Stimulated activated CD4-positive, alpha-beta T cell treated with anti-CD3 and anti-CD28 coated beads, Interleukin-4, amount 100 ng/mL, for 24 hours (primary cell): Measurements from ENCODE around the gene PLCB4.
"Not testable (repeated sequence)": the region's sequence is repeated elsewhere in the genome, so short reads cannot be mapped to it uniquely, and the experiment has no call there.

Source experiments
- DNase-seq: peaks from one replicate; pipeline ENCODE4 v3.0.0-alpha.2; 2020

PLCB4 gene

GRCh38 chr20:9068841-9069663, at the start of gene PLCB4:
PLCB4 (plus strand) TSS chr20:9069087; CDS start chr20:9307815, 238,728 bp downstream.
- DNase-seq: no peak

GRCh38 chr20:9019833-9020232, 49.1 kb upstream of the PLCB4 start:
- DNase-seq: no peak

GRCh38 chr20:9021216-9021615, 47.7 kb upstream of the PLCB4 start:
- no peak for DNase-seq

GRCh38 chr20:9021699-9022098, 47.2 kb upstream of the PLCB4 start:
- DNase-seq: no peak

GRCh38 chr20:9022376-9022775, 46.5 kb upstream of the PLCB4 start:
- DNase-seq: no peak

- DNase-seq: no peak
These were observed 44.3 kb upstream of the PLCB4 start for GRCh38 chr20:9024606-9025005.

DNA sequence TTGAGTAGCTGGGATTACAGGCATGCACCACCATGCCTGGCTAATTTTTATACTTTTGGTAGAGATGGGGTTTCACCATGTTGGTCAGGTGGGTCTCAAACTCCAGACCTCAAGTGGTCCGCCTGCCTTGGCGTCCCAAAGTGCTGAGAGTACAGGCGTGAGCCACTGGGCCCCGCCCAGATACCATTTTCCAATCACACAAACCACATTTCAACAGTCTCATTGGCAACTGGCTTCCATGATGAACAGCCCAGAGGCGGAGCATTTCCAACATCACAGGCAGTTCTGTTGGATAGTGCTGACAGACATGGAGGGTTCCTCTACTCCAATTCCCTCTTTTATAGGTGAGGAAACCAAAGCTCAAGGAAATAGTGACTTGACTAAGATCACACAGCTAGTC, 43.9 kb upstream of the PLCB4 start:
- no peak for DNase-seq

DNA sequence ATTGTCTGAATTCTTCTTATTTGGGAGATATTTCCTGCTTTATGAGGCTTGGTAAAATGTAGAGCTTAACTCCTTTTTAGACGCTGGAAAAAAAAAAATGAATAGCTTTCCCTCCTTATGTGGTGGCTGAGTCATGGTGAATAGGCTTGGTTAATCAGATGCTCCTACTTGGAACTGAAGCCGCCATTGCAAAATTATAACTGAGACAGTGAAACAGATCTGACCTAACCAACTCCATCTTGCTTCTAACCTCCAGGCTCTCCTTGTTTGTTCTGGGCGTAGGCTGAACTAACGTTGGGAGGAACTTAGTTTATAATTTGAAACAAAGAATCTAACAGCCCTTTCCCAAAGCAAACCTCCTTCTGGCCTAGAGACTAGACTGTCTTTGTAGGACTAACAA, 43.2 kb upstream of the PLCB4 start:
- DNase-seq: no peak

DNA sequence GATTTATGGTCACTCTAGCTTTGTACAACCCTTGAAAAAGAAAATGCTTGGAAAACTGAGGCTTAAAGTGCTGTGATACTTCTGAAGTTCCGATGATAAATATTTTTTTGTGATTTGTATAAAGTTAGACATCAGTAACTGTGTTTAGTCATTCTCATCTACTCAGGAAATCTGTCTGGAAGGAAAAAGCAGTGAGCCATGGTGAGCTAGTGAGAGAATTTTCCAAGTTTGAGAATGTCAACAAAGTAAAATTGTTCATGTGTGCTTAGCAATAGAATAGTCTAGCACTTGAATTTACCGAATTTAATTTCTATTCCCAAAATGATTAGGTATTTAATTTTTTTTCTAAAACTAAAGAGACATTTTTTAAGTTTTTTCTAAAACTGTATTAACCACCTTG, 41.3 kb upstream of the PLCB4 start:
- no peak for DNase-seq

DNA sequence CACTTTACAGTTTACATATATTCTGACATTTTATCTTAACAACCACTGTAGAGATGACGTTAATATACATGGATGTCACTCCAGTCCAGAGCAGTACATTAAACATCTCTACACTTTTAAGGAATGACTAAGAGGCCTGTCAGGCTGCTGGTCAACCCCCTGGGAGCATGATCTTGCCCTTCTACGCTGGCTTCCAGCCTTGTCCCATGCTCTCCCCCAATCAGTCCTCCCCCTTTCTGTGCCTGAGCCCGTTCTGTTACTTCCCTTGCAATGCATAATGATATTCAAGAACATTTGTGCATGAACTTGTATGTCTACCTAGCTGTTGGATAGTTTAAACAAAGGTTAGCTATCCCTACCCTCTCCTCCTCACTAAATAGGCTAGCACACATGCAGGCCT, 40.5 kb upstream of the PLCB4 start:
- DNase-seq: no peak

- DNase-seq: no peak
These were observed 36.9 kb upstream of the PLCB4 start for GRCh38 chr20:9031991-9032390.

DNA sequence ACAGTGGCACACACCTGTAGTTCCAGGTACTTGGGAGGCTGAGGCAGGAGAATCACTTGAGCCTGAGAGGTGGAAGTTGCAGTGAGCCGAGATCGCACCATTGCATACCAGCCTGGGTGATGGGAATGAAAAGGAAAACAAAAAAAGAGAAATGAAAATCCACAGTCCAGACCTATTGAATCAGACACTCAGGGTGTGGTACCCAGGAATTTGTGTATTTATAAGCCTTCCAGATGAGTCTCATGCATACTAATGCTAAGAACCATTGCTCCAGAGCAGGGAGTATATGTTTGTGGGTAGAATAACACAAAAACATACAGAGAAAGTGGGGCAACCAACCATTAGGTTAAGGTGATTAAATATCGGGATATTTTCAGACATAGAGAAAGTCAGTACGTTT, 36.1 kb upstream of the PLCB4 start:
- no peak for DNase-seq

DNA sequence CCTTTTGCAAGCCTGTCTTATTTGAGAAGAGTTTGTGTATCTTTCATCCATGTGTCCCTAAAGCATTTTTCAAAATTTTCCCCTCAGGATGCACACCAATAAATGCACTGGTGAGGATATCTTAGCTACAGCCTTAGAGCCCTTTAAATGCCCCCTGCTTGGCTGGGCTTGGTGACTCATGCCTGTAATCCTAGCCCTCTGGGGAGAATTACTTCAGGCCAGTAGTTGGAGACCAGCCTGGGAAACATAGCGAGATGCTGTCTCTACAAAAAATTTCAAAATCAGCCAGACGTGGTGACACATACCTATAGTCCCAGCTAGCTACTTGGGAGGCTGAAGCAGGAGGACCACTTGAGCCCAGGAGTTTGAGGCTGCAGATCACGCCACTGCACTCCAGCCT, 33.8 kb upstream of the PLCB4 start:
- DNase-seq: no peak

DNA sequence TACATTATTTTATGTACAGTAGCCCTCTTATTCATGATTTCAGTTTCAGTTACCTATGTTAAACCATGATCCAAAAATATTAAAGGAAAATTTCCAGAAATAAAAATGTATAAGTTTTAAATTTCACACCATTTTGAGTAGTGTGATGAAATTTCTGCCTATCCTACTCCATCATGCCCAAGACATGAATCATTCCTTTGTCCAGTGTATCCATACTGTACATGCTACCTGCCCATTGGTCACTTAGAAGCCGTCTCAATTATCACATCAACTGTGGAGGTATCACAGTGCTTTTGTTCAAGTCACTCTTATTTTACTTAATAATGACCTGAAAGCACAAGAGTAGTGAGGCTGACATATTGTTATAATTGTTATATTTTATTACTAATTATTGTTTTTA, 32.3 kb upstream of the PLCB4 start:
- no peak for DNase-seq

DNA sequence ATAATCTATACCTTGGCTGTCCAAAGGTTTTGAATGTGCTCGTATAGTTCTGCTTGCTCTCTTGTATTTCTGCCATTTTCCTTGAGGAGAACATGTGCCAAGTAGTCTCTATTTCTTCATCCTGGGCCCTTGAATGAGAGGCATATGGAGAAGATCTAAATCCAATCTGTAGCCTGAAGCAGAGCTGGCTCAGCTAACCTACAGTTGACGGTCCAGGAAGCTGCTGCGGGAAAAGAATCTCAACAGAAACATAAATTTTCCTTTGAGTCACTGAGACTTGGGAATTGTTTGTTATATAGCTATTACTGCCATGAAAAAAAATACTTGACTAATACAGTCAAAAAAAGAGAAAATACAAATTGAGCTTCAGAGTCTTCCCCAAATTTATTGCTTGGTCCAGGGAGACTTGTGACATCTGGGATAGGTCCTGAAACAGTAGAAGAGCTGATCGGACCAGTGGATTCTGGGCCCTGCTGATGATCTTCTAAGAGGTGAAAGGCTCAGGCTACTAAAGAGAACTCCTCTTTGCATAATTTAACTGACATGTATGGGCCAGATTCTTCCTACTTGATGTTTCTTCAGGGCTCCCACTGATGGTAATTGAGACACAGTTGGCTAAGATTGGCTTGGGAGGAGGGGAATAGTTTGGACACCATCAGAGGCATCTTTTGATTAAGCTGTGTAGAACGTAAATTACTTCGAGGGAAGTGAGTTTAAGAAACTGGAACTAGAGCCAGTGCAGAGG, 29.9 kb upstream of the PLCB4 start:
- no peak for DNase-seq

DNA sequence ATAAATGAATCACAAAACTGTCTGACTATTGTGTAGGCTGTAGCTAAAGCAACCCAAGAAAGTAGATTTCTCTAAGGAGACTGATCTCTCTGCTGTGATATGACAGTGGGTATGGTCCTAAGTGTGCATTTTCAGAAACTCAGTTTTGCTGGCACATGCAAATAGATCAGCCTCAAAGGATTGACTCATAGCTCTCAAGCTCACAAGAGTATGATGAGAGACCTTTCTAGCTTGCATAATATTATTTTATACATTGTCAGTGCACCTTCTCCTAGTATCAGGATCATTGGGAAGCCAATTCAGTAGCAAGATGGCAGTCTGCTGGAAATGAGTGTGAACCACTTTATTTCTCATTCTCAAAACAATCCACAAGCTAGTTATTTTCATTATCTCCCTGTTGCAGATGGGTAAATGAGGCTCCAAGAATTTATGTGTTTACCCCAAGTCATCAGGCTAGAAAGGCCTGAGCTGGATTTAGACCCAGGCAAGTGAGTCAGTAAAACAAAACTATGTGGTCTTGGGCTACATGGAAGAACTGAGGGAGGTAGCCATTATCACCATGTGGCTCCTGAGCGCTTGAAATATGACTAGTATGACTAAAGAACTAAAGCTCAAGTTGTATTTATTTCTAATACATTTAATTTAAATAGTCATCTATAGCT, 27.9 kb upstream of the PLCB4 start:
- DNase-seq: no peak

- no peak for DNase-seq
These were observed 25.5 kb upstream of the PLCB4 start for GRCh38 chr20:9043364-9043763.

- DNase-seq: not testable (repeated sequence)
These were observed 21.0 kb upstream of the PLCB4 start for GRCh38 chr20:9047928-9048327.

DNA sequence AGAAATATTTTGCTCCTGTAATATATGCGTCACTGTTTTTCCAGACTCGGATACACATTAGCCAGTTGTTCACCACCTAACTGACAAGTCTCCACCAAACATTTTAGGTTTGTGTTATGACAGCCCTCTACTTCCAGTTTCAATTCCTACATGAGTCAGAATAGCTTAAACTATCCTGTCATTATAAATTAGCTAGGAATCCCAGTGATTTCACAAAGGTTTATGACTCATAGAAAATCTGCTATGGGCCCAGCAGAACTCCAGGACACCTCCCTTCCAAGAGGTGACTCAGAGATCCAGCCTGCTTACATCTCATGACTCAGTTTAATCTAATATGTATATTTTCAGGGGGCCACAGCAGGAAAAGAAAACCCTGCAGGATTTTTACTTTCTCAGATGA, 17.4 kb upstream of the PLCB4 start:
- DNase-seq: no peak

- no peak for DNase-seq
These were observed 16.8 kb upstream of the PLCB4 start for GRCh38 chr20:9052136-9052535.

DNA sequence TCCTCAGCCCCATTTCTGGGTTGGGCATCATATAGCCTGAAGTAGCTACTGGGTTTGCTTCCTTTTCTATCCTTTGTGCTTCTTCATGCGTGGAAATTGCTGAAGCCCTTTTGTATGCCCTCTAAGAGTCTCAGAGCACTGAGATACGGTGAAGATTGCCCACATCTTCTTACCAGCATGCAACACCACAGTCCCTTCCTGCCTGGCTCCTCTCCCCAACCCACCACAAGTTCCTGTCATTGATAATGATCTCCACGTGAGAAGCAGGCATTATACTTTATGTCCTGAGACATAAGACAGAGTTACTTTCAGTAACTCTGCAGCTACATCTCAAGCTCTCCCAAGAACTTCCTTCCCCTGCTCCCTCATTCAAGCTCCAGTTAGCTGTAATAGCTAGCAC, 15.8 kb upstream of the PLCB4 start:
- DNase-seq: no peak

- DNase-seq: no peak
These were observed 14.7 kb upstream of the PLCB4 start for GRCh38 chr20:9054176-9054575.

DNA sequence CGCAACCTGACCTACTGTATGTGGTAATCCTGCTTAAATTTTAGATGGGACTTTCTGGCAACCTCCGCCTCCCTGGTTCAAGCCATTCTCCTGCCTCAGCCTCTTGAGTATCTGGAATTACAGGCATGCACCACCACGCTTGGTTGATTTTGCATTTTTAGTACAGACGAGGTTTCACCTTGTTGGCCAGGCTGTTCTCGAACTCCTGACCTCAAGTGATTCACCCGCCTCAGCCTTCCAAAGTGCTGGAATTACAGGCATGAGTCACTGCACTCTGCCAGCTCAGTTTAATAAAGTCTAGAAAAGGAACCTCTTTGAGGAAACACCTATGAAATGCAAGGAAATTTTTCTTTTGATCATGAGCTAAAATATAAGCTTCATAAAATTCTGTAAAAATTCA, 9.0 kb upstream of the PLCB4 start:
- no peak for DNase-seq

GRCh38 chr20:9061434-9061833, 7.5 kb upstream of the PLCB4 start:
- DNase-seq: no peak
